CD4-positive, alpha-beta T cell treated with Interleukin-15 for 4 hours (primary cell): ENCODE data around the gene CPA4.
"Not testable (repeated sequence)": the region's sequence is repeated elsewhere in the genome, so short reads cannot be mapped to it uniquely, and the experiment has no call there.

Experiments
- DNase-seq: peaks from one replicate; pipeline ENCODE4 v3.0.0-alpha.2; 2020; ENCODE audit warnings: low spot score

CPA4 gene

GRCh38 chr7:130302649-130303048 lies 9.7 kb downstream of the CPA4 start:
- no peak for DNase-seq

GRCh38 chr7:130303127-130303526 lies 10.2 kb downstream of the CPA4 start:
- no peak for DNase-seq

GRCh38 chr7:130303551-130303950 lies 10.6 kb downstream of the CPA4 start:
- DNase-seq = no peak

GRCh38 chr7:130303982-130304381 lies 11.0 kb downstream of the CPA4 start:
- no peak for DNase-seq

GRCh38 chr7:130304878-130305277 lies 11.9 kb downstream of the CPA4 start:
- DNase-seq = no peak

- no peak for DNase-seq
These were observed 12.6 kb downstream of the CPA4 start for GRCh38 chr7:130305433-130306042.

- no peak for DNase-seq
These were observed 17.0 kb downstream of the CPA4 start for GRCh38 chr7:130309986-130310385.

GRCh38 chr7:130314305-130314704 lies 21.3 kb downstream of the CPA4 start:
- DNase-seq = no peak

GRCh38 chr7:130319541-130319940 lies 26.6 kb downstream of the CPA4 start:
- no peak for DNase-seq

GRCh38 chr7:130321542-130322229 lies 28.7 kb downstream of the CPA4 start:
- DNase-seq = not testable (repeated sequence)

- no peak for DNase-seq
These were observed 29.7 kb downstream of the CPA4 start for GRCh38 chr7:130322615-130323014.

GRCh38 chr7:130324306-130324943 lies 31.5 kb downstream of the CPA4 start:
- no peak for DNase-seq

- no peak for DNase-seq
These were observed 36.7 kb downstream of the CPA4 start for GRCh38 chr7:130329681-130330080.

- no peak for DNase-seq
These were observed 39.5 kb downstream of the CPA4 start for GRCh38 chr7:130332259-130333053.

- DNase-seq = no peak
These were observed 40.9 kb downstream of the CPA4 start for GRCh38 chr7:130333832-130334231.

- no peak for DNase-seq
These were observed 41.3 kb downstream of the CPA4 start for GRCh38 chr7:130334274-130334673.

- no peak for DNase-seq
These were observed 44.5 kb downstream of the CPA4 start for GRCh38 chr7:130337410-130337971.

GRCh38 chr7:130338233-130338632 lies 45.3 kb downstream of the CPA4 start:
- DNase-seq = no peak

- DNase-seq = no peak
These were observed 48.9 kb downstream of the CPA4 start for GRCh38 chr7:130341882-130342281.

GRCh38 chr7:130342701-130343380 lies 49.9 kb downstream of the CPA4 start:
- no peak for DNase-seq

GRCh38 chr7:130344271-130344866 lies 51.4 kb downstream of the CPA4 start, which contains the start of gene CPA5:
TSS of gene CPA5 (plus strand) at chr7:130344816. CDS start at chr7:130346486, 1,670 bp downstream.
- no peak for DNase-seq
